SK-N-SH treated with all-trans-retinoic acid at 6 μM for 48 hours (cell line): ENCODE measurements around the gene APOBEC3H.

ENCODE experiments used
- ARNTL ChIP-seq: fragments of 450-650 bp; formaldehyde crosslinking; IDR thresholded peaks from 2 replicates; pipeline ENCODE4 v1.5.0; 2020; ENCODE audit warnings: low read depth, mild to moderate bottlenecking, moderate library complexity, borderline replicate concordance
- ISL1 ChIP-seq: fragments of 250-450 bp; sonication (Bioruptor Pico); IDR thresholded peaks from 2 replicates; pipeline ENCODE4 v2.1.2; 2022; ENCODE audit warnings: mild to moderate bottlenecking, moderate library complexity
- PPARA ChIP-seq: fragments of 250-450 bp; sonication (Bioruptor Pico); IDR thresholded peaks from 2 replicates; pipeline ENCODE4 v1.5.0; 2020; ENCODE audit warnings: mild to moderate bottlenecking, borderline replicate concordance
- RARB ChIP-seq: fragments of 250-450 bp; sonication (Bioruptor Pico); IDR thresholded peaks from 2 replicates; pipeline ENCODE4 v1.8.0; 2021; ENCODE audit warnings: mild to moderate bottlenecking, moderate library complexity
- ZFP3 ChIP-seq: fragments of 250-450 bp; sonication (Bioruptor Pico); IDR thresholded peaks from 2 replicates; pipeline ENCODE4 v1.5.0; 2020; ENCODE audit warnings: mild to moderate bottlenecking, moderate library complexity
- ZNF565 ChIP-seq: fragments of 450-650 bp; formaldehyde crosslinking; conservative IDR thresholded peaks from 2 replicates; pipeline ENCODE4 v1.5.0; 2020; ENCODE audit warnings: low read depth, mild to moderate bottlenecking, moderate library complexity
- ZNF70 ChIP-seq: fragments of 450-650 bp; formaldehyde crosslinking; IDR thresholded peaks from 2 replicates; pipeline ENCODE4 v1.5.0; 2020; ENCODE audit warnings: mild to moderate bottlenecking, moderate library complexity
- ZNF8 ChIP-seq: fragments of 450-650 bp; formaldehyde crosslinking; IDR thresholded peaks from 2 replicates; pipeline ENCODE4 v1.5.0; 2020; ENCODE audit warnings: mild to moderate bottlenecking, moderate library complexity

DNA sequence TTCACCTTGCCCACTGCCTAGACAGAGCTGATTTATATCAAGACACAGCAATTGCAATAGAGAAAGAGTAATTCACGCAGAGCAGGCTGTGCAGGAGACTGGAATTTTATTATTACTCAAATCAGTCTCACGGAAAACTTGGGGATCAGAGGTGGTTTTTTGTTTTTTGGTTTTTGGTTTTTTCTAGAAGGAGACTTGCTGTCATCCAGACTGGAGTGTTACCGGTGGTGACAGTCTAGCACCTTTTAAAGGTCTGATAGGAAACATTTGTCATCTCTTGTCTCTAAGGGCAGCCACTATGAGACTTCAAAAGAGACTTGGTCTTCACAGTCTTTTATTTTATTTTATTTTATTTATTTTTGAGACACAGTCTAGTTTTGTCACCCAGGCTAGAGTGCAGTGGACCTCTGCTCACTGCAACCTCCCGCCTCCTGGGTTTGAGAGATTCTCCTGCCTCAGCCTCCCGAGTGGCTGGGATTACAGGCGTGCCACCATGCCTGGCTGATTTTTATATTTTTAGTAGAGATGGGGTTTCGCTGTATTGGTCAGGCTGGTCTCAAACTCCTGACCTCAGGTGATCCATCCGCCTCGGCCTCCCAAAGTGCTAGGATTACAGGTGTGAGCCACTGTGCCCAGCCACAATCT lies 19.1 kb downstream of the APOBEC3H start:
- TF ChIP-seq ARNTL (CRISPR knock-in tag): no peak
- TF ChIP-seq ZNF565: no peak
- no peak for TF ChIP-seq ISL1
- no peak for TF ChIP-seq ZNF8 (CRISPR knock-in tag)
- no peak for TF ChIP-seq ZNF70 (CRISPR knock-in tag)
- no peak for TF ChIP-seq PPARA
- TF ChIP-seq RARB (CRISPR knock-in tag): no peak
- TF ChIP-seq ZFP3 (CRISPR knock-in tag): no peak
